CD4-positive, alpha-beta T cell treated with Interleukin-6 at 100 ng/mL for 8 hours (primary cell): ENCODE measurements around the gene COPS9.
A peak's percentile ranks its signal among the peaks of the same experiment; 100 is the strongest.

Source experiments
- DNase-seq: peaks from one replicate; pipeline ENCODE4 v3.0.0-alpha.2; 2020; ENCODE audit warnings: mixed read lengths, low spot score

Gene COPS9

GRCh38 chr2:240136013-240136670 is at the start of gene COPS9:
Gene COPS9, minus strand, starts transcription at chr2:240136305. Its CDS starts 21 bp downstream, at chr2:240136284.
- peak; percentile 83 for DNase-seq

- no peak for DNase-seq
Observed at GRCh38 chr2:240184656-240185055, 48.6 kb upstream of the COPS9 start.

- no peak for DNase-seq
Observed at GRCh38 chr2:240183875-240184590, 47.9 kb upstream of the COPS9 start.

GRCh38 chr2:240183006-240183874 is 47.1 kb upstream of the COPS9 start:
- DNase-seq = no peak

GRCh38 chr2:240182476-240182875 is 46.4 kb upstream of the COPS9 start:
- DNase-seq = no peak

- no peak for DNase-seq
Observed at GRCh38 chr2:240182001-240182400, 45.9 kb upstream of the COPS9 start.

GRCh38 chr2:240179941-240180666 is 44.0 kb upstream of the COPS9 start:
- no peak for DNase-seq

- no peak for DNase-seq
Observed at GRCh38 chr2:240179186-240179815, 43.2 kb upstream of the COPS9 start.

- no peak for DNase-seq
Observed at GRCh38 chr2:240178564-240178963, 42.5 kb upstream of the COPS9 start.

- DNase-seq = no peak
Observed at GRCh38 chr2:240174496-240174895, 38.4 kb upstream of the COPS9 start.

- DNase-seq = no peak
Observed at GRCh38 chr2:240172071-240172895, 36.2 kb upstream of the COPS9 start.

GRCh38 chr2:240170883-240171282 is 34.8 kb upstream of the COPS9 start:
- no peak for DNase-seq

- no peak for DNase-seq
Observed at GRCh38 chr2:240170354-240170735, 34.2 kb upstream of the COPS9 start.

- DNase-seq = no peak
Observed at GRCh38 chr2:240169486-240170353, 33.6 kb upstream of the COPS9 start.

GRCh38 chr2:240168546-240169361 is 32.6 kb upstream of the COPS9 start:
- DNase-seq = no peak

GRCh38 chr2:240168041-240168440 is 31.9 kb upstream of the COPS9 start:
- no peak for DNase-seq

GRCh38 chr2:240167588-240167880 is 31.4 kb upstream of the COPS9 start:
- no peak for DNase-seq

- DNase-seq = no peak
Observed at GRCh38 chr2:240166761-240167587, 30.9 kb upstream of the COPS9 start.
